Keratinocyte (primary cell): ENCODE measurements around the gene PAIP1.

ENCODE experiments used
- EZH2 ChIP-seq: IDR thresholded peaks from one replicate; pipeline ENCODE4 v1.6.1; 2012; ENCODE audit warnings: inconsistent platforms, mild to moderate bottlenecking, low read length, moderate library complexity
- TF ChIP-seq, protein P1 (sequence below), 3 experiments: IDR thresholded peaks in 1 of 3; conservative IDR thresholded peaks in 1 of 3; optimal IDR thresholded peaks in 1 of 3; 2 replicates in 2 of 3; 3 replicates in 1 of 3; pipeline versions ENCODE3 to v1.5.1; 2011; ENCODE audit warnings: low read length in 3 of 3, mild to moderate bottlenecking in 3 of 3, moderate library complexity in 2 of 3, control low read depth in 1 of 3, inconsistent platforms in 1 of 3; ENCODE audit not compliant: insufficient read depth in 2 of 3; ENCODE audit errors: extremely low read depth in 1 of 3

DNA sequence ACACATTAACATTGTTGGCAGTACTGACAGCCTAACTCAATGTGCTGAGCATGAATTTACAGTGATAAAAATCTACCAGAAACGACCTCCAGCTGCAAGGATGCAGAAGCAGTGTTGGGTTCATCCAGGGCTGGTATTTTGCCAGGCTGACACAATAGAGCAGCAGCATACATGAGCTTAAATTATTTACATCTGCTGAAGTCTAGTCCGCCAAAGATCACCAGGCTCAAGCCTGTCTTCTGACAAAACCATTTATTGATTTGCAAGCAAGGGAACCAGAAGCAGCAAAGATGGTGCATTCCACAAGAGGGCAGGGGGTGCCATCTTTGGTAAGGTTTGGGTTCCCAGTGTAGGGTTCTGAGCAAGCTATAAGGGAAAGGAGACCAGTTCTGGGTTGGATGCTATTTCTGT, 33.2 kb downstream of the PAIP1 start:
- TF ChIP-seq, protein P1, sequence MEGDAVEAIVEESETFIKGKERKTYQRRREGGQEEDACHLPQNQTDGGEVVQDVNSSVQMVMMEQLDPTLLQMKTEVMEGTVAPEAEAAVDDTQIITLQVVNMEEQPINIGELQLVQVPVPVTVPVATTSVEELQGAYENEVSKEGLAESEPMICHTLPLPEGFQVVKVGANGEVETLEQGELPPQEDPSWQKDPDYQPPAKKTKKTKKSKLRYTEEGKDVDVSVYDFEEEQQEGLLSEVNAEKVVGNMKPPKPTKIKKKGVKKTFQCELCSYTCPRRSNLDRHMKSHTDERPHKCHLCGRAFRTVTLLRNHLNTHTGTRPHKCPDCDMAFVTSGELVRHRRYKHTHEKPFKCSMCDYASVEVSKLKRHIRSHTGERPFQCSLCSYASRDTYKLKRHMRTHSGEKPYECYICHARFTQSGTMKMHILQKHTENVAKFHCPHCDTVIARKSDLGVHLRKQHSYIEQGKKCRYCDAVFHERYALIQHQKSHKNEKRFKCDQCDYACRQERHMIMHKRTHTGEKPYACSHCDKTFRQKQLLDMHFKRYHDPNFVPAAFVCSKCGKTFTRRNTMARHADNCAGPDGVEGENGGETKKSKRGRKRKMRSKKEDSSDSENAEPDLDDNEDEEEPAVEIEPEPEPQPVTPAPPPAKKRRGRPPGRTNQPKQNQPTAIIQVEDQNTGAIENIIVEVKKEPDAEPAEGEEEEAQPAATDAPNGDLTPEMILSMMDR (optimal IDR thresholded peaks at IDR 0.05 in 1 of 3, IDR thresholded peaks at IDR 0.05 in 1 of 3, conservative IDR thresholded peaks at IDR 0.05 in 1 of 3; ENCODE audit: extremely low read depth in 1 of 3, insufficient read depth in 2 of 3, low read length in 3 of 3), result no peak
- no peak for TF ChIP-seq EZH2
